GM21526 (cell line): ENCODE results near the gene MIPEP.
A peak's percentile ranks its signal among the peaks of the same experiment; 100 is the strongest.
"Not testable (repeated sequence)": the region's sequence is repeated elsewhere in the genome, so short reads cannot be mapped to it uniquely, and the experiment has no call there.

Experiments used
- ATAC-seq: cut with Tn5 transposase; IDR thresholded peaks from one replicate; pipeline ENCODE4 v1.9.1; 2021; ENCODE audit warnings: moderate library complexity; ENCODE audit not compliant: unreplicated experiment, low FRiP score

Gene MIPEP

DNA sequence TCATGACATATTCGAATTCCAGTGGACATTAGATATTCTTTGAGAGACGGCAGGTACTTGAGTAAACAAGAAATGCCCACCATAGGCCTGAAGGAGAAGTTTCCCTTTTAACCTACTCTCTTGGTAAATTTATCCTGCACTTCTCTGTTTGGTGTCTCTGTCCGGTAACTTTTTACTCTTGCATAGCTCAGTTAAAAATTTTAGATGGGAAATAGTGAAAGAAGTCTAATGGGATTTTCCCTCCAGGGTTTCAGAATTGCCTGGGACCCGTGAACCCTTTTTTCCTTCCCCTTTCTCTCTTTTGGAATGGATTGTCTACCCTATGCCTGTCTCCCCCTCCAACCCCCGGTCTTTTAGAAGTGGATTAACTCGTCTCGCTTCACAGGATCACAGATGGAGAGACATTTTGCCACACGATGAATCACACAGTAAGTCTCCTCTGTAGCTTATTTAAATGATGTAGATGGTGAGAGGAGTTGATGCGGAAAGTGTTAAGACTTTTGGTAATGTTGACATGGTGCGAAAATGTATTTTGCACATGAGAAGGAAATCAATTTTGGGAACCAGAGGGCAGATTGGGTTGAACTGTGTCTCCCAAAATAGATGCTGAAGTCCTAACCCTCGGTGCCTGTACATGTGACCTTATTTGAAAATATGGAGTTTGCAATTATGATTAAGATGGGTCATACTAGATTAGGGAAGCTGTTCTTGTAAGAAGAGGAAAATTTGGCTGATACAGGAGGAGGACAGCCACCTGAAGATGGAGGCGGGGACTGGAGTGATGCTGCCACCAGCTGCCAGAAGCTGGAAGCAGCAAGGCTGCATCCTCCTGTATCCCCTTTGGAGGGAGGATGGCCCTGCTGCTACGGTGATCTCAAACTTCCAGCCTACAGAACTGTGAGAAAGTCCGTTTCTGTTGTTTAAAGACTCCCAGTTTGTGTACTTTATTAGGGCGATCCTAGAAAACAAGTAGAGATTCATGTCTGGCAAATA is 711 bp upstream of the MIPEP start:
- peak; percentile 15 for ATAC-seq

DNA sequence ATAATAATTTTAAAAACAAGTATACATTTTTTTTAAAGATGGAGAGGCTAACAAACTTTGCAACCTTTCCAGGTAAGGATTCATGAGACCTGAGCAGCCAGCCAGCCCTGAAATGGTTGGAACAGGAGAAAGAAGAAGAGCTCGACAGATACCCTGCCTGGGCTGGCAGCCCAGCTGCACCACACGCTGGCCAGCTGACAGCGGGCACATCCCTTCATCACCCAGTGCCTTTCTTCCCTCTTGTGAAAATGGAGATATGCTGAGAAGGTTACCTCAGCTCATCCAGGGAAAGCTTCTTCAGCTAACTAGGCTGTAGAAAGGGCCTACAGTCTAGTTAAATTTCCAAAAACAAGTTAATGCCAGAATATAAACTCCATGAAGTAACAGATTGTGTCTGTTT is 4.8 kb downstream of the MIPEP start:
- ATAC-seq: not testable (repeated sequence)

GRCh38 chr13:23883255-23883654 is 5.9 kb downstream of the MIPEP start:
- no peak for ATAC-seq

GRCh38 chr13:23881402-23881800 is 7.8 kb downstream of the MIPEP start:
- not testable (repeated sequence) for ATAC-seq

- ATAC-seq: not testable (repeated sequence)
Measured at GRCh38 chr13:23880493-23881401, 8.5 kb downstream of the MIPEP start.

DNA sequence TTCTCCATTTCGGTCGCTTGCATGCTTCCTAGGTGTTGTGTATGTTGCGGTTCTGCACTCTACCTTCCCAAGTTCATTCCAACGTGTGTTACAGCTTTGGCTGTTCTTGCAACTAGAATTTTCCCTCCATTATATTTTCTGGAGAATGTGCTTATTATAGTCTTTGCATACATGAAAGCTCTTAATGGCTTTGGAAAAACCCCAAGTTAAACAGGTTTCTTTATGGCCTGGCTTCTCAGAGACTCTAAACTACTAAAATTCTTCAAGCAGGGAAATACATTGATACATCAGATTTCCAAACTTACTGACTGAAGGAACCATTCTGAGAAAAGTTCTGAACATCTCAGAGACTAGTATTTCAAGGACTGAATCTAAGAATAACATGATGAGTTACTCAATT is 11.9 kb downstream of the MIPEP start:
- no peak for ATAC-seq

DNA sequence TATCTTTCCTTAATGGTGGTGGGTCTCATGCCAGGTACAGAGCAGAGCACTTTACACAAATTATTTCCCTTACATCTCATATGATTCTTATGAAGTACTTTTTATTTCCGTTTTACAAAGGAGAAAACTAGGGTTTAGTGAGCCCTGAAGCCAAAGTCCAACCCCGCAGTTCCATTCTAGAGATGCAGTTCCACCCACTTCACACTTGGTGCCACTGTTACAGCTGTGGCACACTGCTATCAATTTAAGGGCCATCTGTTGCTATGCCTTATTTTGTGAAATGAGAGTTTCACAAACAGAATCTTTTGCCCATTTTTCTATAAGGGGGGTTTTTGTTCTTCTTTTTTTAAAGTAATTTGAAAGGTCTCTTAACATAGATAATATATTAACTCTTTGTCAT is 12.9 kb downstream of the MIPEP start:
- no peak for ATAC-seq

DNA sequence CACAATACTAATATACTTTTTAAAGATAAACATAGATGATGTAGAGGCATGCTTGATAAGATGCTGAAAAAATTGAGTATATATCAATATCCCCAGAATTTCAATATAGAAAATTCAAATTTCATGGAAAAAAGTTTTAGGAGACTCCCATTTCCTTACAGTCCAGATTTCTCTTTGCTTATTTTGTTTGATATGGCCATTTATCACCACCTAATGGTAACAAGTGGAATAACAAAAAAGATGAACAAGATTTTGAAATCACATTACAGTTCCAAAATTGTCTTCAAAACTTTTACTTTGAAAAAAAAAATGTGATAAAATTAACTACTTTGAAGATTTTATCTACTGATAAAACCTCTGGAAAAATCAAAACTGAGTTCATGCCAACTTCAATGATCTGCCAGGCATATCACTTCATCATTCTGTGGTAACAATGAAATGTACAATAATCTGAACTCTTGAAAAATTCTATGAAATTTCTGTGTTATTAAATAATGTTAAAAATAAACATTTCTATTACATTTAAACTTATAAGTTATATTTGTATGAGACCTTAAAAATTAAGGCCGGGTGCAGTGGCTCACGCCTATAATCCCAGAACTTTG is 17.5 kb downstream of the MIPEP start:
- no peak for ATAC-seq

DNA sequence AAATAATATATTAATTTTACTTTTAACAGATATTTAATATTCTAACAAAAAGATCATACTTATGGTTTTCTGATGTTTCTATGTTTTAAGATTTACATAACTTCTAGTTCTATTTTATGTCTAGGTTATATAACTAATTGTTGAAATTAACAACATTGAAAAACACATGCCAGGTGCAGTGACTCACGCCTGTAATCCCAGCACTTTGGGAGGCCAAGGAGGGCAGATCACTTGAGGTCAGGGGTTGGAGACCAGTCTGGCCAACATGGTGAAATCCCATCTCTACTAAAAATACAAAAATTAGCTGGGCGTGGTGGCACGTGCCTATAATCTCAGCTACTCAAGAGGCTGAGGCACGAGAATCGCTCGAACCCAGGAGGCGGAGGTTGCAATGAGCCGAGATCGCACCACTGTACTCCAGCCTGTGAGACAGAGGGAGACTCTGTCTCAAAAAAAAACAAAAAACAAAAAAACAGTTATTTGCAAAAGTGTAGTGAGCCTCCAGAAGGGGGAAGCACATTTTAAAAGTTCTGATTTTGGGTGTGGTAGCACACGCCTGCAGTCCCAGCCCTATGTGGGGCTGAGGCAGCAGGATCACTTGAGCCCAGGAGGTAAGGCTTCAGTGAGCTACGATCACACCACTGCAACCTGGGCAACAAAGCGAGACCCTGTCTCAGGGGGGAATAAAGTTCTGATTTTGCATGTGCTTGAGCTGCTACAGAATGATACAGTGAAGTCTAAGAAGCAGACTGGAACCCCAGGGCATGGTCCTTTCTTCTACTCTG is 18.7 kb downstream of the MIPEP start:
- ATAC-seq: no peak

GRCh38 chr13:23868521-23868920 is 20.7 kb downstream of the MIPEP start:
- no peak for ATAC-seq

DNA sequence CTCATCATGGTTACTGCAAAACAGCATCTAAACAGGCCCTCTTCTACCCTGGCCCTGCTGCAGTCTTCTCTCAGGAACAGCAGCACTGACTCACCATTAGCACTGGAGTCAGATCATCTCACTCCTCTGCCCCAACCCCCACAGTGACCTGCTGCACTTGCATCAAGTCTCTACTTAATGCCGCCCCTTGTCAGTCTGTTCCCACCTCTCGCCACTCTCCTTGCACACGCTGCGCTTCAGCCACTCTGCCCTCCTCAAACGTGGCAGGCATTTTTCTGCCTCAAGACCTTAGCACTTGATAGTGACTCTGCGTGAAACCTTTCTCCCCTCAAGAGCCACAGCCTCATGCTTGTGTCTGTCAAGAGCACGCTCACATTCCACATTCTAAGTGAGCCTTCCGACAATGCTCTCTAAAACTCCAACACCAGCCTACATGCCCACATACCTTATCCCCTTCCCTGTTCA is 22.1 kb downstream of the MIPEP start:
- ATAC-seq: no peak

DNA sequence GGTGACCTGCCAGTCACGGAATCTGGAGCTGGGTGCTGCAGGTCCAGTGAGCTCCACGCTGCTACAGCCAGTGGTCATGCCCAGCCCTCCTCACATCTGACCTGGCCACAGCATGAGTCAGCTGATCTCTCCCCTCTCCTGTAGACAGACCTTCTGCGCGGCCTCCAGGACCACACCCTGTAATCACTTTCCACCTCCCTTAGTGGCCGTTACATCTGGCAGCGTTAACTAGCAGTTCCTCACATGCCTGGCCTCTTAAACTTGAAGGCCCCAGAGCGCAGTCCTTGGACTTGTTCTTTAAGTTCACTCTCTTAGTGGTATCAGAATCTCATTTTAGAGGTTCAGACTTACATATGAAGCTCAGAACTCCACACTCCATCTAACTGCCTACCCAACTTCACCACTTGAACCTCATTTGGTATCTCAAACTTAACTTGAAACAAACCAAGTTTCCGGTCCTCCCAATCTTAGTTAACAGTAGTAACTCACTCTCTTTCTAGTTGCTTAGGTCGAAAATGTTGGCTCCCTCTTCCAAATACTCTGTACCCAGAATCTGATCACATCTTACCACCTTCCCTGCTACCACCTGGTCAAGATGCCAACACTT is 22.7 kb downstream of the MIPEP start:
- ATAC-seq: no peak

- no peak for ATAC-seq
Measured at GRCh38 chr13:23865906-23866305, 23.3 kb downstream of the MIPEP start.

DNA sequence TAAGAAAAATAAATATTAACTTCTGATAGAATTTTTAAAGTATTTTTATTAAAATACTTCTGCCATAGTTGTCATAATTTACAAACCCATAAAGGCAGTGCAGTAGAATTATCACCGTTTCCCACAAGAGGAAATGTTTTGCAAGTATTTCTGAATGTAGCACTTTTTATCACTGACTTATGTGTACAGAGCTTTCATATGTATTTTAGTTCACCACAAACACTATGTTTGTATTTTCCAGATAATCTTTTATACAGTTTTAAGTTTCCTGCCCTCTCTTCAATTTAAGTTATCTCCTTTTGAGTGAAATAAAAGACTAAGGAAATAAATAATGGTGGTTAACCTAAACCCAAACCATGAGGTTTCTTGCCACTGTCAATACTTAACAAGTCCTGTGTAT is 24.2 kb downstream of the MIPEP start:
- ATAC-seq: no peak

- no peak for ATAC-seq
Measured at GRCh38 chr13:23861310-23861709, 27.9 kb downstream of the MIPEP start.

DNA sequence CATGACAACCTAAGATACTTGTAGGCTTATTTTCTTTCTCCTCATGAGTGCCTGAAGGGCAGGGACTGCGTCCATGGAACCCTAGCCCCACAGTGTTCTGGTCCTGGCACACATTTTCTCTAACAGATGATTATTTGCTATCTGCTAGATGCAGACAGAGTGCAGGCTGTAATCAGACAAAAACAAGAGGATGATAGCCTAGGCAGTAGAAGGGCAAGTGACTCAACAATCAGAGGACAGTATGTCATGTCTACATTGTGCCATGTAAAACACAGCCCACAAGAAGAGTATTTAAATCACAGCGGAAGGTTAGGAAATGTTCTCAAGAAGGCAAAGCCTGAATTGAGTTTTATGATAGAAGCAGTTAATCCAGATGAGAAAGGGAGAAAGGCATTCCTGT is 29.3 kb downstream of the MIPEP start:
- no peak for ATAC-seq

DNA sequence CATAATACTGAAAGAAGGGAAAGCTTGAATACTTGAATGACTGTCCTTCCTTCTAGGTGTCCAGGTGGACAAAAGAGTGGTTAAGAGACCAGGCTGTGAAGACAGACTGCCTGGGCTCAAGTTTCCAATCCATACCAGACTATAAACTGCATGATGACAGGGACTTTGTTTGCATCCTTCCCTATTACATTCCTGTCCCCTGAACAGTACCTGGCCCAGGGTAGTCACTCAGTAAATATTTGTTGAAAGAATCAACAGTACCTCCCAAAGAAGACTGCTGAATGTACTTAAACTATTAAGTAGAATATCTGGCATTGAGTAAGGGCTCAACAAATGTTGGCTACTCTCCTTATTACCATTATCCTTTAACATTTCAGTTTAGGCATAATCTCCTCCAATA is 29.7 kb downstream of the MIPEP start:
- no peak for ATAC-seq

DNA sequence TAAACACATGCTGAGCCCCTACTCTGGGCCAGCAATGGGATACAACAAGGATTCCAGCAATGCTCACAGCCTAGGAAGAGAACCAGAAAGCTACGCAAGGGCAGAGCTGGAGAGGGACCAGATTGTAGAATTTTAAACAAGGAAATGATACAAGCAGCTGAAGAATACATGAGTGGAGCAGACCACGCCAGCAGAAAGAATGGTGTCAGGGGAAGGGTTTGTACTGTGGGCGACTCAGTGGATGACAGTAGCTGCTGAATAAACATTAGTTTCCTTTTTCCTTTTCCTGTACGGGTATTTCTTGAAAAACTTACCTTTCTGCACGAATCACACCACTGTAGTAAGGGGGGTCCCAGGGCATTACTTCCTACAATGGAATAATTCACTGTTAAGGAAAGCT is 30.7 kb downstream of the MIPEP start:
- ATAC-seq: no peak

DNA sequence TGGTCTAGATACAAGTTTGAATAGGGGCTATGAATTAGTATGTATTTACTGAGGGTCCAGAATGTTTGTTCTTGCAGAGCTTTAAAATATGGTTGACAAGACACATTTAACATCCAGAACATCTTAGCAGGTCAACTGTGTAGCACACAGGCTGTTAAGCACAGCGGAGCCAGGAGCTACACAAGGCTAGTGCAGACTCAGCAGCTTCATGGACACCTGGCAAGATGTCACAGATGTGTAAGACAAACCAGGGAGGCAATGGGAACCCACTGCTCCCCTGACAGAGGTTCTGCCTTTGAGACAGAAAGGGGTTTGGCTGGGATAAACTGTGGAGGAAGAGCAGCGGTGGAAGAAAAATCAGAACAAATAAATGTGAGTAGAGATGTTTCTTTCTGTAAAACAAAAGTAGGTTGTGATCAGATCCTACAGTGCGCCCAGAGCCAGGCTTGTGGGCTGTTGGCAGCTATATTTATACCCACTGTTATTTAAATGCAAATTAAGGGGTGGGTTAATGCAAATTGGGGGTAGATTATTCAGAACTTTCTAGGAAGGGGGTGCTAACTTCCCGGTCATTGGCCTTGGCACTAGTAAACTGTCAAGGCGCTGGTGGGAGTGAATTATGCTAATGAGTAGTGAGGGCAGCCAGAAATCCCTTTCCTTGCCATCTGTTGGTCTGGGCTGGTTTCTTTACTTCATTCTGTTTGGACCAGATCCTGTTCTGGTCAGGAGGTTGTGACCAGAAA is 33.0 kb downstream of the MIPEP start:
- no peak for ATAC-seq
